Gastrocnemius medialis (tissue), 4 donors: ENCODE data around the gene APBB1IP. TPM values are rescaled to one million over a fixed set of nuclear protein-coding genes. Genes with fewer than 3 reads are reported as not detected.

Source experiments
- ATAC-seq, 2 donors: fragments of 150-250 bp; one replicate each; pipeline ENCODE4 v1.9.1; 2016
- DNase-seq, 2 donors: peaks; one replicate each; pipeline ENCODE4 v3.0.0-alpha.2; 2019
- H3K27ac ChIP-seq, 4 donors: fragments of 200-600 bp; sonication (generic); 1 replicate in 1 of 4; 2 replicates in 3 of 4; pipeline ENCODE4 v1.5.1; 2016 to 2018; ENCODE audit warnings: mild to moderate bottlenecking in 2 of 4, moderate library complexity in 1 of 4
- H3K27me3 ChIP-seq, 3 donors: fragments of 200-600 bp; sonication (generic) in 2 of 3; 1 replicate in 1 of 3; 2 replicates in 2 of 3; pipeline versions ENCODE4 v1.5.1 to v1.6.0; 2016 to 2019; ENCODE audit warnings: mild to moderate bottlenecking in 1 of 3, moderate library complexity in 1 of 3
- H3K36me3 ChIP-seq, 2 donors: fragments of 200-600 bp; sonication (generic) in 1 of 2; one replicate each; pipeline ENCODE4 v1.5.1; 2017 to 2018
- H3K4me1 ChIP-seq, 2 donors: fragments of 200-600 bp; sonication (generic) in 1 of 2; one replicate each; pipeline ENCODE4 v1.5.1; 2016 to 2017; ENCODE audit warnings: mild to moderate bottlenecking in 2 of 2
- H3K4me3 ChIP-seq, 4 donors: fragments of 200-600 bp; sonication (generic) in 3 of 4; 1 replicate in 1 of 4; 2 replicates in 3 of 4; pipeline ENCODE4 v1.5.1; 2016 to 2019; ENCODE audit warnings: mild to moderate bottlenecking in 2 of 4
- H3K9me3 ChIP-seq, 3 donors: fragments of 200-600 bp; sonication (generic) in 2 of 3; 1 replicate in 1 of 3; 2 replicates in 2 of 3; pipeline ENCODE4 v1.5.1; 2016 to 2019
- POLR2A ChIP-seq, 2 donors: fragments of 450-650 bp; IDR thresholded peaks; one replicate each; pipeline ENCODE4 v1.6.1; 2017; ENCODE audit warnings: antibody characterized with exemption in 2 of 2, mild to moderate bottlenecking in 2 of 2, moderate library complexity in 2 of 2
- in situ Hi-C, 4 donors: fragments of 200-750 bp; cut with MboI; loops; one replicate each; pipeline versions ENCODE4 v1.15.0 to v1.8.0; 2017; ENCODE audit warnings: low sequenced_read_pairs in 4 of 4
- intact Hi-C: fragments of 100-400 bp; cut with DNase I; formaldehyde crosslinking; loops from one replicate; pipeline ENCODE4 v1.15.1; 2023; ENCODE audit warnings: low total_unique reads
- total RNA-seq, 4 donors: library from RNA; depleted of rRNA; stranded (reverse); fragments of >200 nt; gene quantifications; one replicate each; pipeline versions ENCODE4 v1.1.0 to v1.2.3, GENCODE V29; 2016
- TF ChIP-seq, protein P1 (sequence below), 5 experiments: fragments of 450-650 bp in 3 of 5; fragments of 200-600 bp in 2 of 5; sonication (generic) in 2 of 5; IDR thresholded peaks in 4 of 5; conservative IDR thresholded peaks in 1 of 5; 1 replicate in 4 of 5; 2 replicates in 1 of 5; pipeline ENCODE4 v1.5.1; 2016 to 2019; ENCODE audit warnings: antibody characterized with exemption in 5 of 5, mild to moderate bottlenecking in 3 of 5, moderate library complexity in 3 of 5

The APBB1IP gene
- total RNA-seq, 4 donors from 2014 or later: 0.83 to 2.0 (median 1.2) TPM

DNA sequence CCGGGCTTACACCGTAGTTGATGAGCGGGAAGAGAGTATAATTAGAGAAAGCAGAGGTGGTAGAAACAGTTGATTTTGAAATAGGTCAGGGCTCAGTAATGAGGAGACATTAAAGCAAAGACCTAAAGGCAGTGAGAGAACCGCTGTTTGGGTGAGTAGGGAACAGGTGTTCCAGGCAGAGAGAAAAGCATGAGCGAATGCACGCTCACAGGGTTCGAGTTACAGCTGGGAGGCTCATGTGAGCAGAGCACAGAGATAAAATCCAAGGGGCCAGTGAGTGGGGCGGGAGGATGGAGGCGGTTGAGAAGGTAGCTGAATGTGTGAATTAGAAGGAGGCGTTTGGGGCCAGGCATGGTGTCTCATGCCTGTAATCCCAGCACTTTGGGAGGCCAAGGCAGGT is 39.9 kb downstream of the APBB1IP start:
- Histone ChIP-seq H3K27ac (no peak overlapping the region), H3K9me3 (no peaks in the 10 kb centered on the region), H3K4me3 (no peak overlapping the region), H3K36me3 (no peaks in the 10 kb centered on the region), H3K4me1 (no peaks in the 10 kb centered on the region), H3K27me3 (no peaks in the 10 kb centered on the region)
- no peak for TF ChIP-seq POLR2A (IDR thresholded peaks at IDR 0.05)
- TF ChIP-seq, protein P1, sequence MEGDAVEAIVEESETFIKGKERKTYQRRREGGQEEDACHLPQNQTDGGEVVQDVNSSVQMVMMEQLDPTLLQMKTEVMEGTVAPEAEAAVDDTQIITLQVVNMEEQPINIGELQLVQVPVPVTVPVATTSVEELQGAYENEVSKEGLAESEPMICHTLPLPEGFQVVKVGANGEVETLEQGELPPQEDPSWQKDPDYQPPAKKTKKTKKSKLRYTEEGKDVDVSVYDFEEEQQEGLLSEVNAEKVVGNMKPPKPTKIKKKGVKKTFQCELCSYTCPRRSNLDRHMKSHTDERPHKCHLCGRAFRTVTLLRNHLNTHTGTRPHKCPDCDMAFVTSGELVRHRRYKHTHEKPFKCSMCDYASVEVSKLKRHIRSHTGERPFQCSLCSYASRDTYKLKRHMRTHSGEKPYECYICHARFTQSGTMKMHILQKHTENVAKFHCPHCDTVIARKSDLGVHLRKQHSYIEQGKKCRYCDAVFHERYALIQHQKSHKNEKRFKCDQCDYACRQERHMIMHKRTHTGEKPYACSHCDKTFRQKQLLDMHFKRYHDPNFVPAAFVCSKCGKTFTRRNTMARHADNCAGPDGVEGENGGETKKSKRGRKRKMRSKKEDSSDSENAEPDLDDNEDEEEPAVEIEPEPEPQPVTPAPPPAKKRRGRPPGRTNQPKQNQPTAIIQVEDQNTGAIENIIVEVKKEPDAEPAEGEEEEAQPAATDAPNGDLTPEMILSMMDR (IDR thresholded peaks at IDR 0.05 in 4 of 5, conservative IDR thresholded peaks at IDR 0.05 in 1 of 5): no peak
- in situ Hi-C loops: no loop called here
- ATAC-seq (no peak), DNase-seq (no peak)
- intact Hi-C loops: no loop called here

DNA sequence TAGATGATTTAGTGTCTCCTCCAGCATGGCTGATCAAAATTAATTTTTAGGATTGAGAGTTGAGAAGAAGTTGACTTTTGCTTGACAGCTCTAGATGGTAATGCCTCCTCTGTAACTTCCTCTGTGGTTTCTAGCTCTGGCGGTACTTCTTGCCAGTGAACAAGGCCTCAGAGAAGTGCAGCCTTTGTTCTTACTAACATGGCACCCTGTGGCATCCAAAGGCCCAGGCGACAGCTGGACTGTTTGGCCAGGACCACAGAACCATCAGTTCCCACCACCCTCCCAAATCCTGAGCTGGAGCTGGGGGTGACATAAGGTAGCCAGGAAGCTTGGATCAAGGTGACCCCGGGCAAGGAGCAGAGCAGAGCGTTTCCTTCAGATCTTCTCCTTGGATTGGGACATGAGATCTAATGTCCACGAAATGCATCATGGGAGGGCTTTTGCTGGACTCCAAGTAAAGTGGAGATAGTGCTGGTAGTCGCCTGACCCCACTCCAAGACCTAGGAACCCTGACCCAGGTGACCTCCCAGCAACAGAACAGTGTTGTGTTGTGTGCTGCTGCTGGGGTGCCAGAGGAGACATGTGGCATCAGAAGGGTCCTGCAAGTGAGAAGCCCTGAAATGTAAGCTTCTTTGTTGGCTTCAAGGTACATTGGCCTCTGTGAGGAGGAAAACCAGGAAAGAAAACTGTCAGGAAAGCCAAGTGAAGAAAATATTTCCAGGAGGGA is 41.8 kb downstream of the APBB1IP start:
- Histone ChIP-seq H3K9me3 (no peaks in the 10 kb centered on the region), H3K27me3 (no peaks in the 10 kb centered on the region), H3K4me1 (no peaks in the 10 kb centered on the region), H3K36me3 (no peaks in the 10 kb centered on the region), H3K4me3 (no peak overlapping the region), H3K27ac (no peak overlapping the region)
- no peak for DNase-seq
- intact Hi-C loops (no loop called here), in situ Hi-C loops (no loop called here)
- TF ChIP-seq, protein P1 (IDR thresholded peaks at IDR 0.05 in 4 of 5, conservative IDR thresholded peaks at IDR 0.05 in 1 of 5): no peak
- TF ChIP-seq POLR2A (IDR thresholded peaks at IDR 0.05): no peak
- no peak for ATAC-seq

DNA sequence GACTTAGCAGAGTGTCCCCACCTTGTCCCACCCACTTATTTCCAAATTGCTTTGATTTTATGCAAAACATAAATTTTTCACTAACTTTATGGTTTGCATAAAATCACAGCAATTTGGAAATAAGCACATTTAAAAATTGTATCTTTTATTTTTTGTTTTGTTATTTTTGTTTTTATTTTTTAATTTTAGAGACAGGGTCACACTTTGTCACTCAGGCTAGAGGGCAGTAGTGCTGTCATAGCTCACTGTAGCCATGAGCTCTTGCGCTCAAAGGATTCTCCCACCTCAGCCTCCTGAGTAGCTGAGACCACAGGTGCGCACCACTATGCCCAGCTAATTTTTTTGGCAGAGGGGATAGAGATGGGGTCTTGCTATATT is 43.2 kb downstream of the APBB1IP start:
- ATAC-seq (no peak), DNase-seq (no peak)
- intact Hi-C loops (no loop called here), in situ Hi-C loops (no loop called here)
- Histone ChIP-seq H3K4me1 (no peaks in the 10 kb centered on the region), H3K4me3 (no peak overlapping the region), H3K27ac (no peak overlapping the region), H3K36me3 (no peaks in the 10 kb centered on the region), H3K27me3 (no peaks in the 10 kb centered on the region), H3K9me3 (no peaks in the 10 kb centered on the region)
- no peak for TF ChIP-seq POLR2A (IDR thresholded peaks at IDR 0.05)
- TF ChIP-seq, protein P1 (IDR thresholded peaks at IDR 0.05 in 4 of 5, conservative IDR thresholded peaks at IDR 0.05 in 1 of 5): no peak

DNA sequence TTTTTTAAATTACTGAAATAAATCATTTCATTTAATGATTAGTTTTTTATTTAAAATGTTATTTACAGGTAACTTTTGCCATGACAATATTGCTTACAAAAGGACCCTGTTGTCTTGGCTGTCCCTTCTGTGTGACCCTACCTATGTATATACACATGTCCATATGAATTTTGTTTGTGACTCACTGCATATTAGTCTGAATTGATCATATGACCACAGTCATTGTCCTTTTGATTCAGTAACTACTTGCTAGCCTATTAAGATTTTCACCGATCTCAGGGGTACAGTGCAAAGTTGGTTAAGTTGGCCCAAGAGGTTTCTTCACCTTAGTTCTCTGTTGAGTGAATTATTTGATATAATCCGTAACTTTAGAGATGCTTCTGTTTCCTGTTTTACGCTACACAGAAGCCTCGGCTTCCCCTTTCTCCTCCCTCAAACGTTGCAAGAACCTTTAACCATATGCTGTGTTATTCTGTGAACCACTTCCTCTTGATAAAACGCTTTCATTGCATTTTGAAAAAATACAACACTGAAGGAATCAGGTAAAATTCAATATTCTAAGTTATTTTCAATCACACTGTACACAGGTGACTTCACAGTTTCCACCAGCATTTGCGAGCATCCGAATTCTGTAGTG is 43.9 kb downstream of the APBB1IP start:
- no peaks in the 10 kb centered on the region for H3K36me3 ChIP-seq
- no peaks in the 10 kb centered on the region for H3K4me1 ChIP-seq
- no peaks in the 10 kb centered on the region for H3K27me3 ChIP-seq
- intact Hi-C loops (no loop called here), in situ Hi-C loops (no loop called here)
- H3K4me3 ChIP-seq: no peak overlapping the region
- DNase-seq: no peak
- TF ChIP-seq, protein P1 (IDR thresholded peaks at IDR 0.05 in 4 of 5, conservative IDR thresholded peaks at IDR 0.05 in 1 of 5): no peak
- TF ChIP-seq POLR2A (IDR thresholded peaks at IDR 0.05): no peak
- H3K27ac ChIP-seq: no peak overlapping the region
- no peaks in the 10 kb centered on the region for H3K9me3 ChIP-seq
- ATAC-seq: no peak
